ENCODE data around the gene SHISA6. TPM values are rescaled to one million over a fixed set of nuclear protein-coding genes. Genes with fewer than 3 reads are reported as not detected.

SHISA6 gene
- total RNA-seq, 3 donors from 2014 or later: 0.20 to 0.77 (median 0.73) TPM

DNA sequence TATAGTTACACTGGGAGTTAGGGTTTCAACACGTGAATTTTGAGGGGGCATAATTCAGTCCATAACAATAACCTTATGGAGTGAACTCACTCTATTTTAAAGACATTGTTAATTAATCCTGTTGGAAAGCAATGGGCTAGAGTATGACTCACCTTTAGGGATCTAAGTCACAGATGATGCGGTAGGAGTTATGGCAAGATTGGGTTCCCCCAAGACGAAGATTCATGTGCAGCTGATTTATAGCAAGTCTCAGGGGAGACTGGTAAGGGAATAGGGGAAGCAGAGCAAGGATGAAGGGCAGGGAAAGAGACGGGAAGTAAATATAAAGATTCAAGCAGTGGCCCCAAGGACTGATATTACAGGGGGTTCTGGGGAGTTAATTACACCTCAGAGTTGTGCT, 197.7 kb downstream of the SHISA6 start:
- no peak for DNase-seq
- ATAC-seq: no peak

GRCh38 chr17:11441004-11441403, 200.0 kb downstream of the SHISA6 start:
- Histone ChIP-seq H3K9me3 (no peaks in the 10 kb centered on the region), H3K36me3 (ENCODE audit: low read depth) (no peaks in the 10 kb centered on the region), H3K4me1 (ENCODE audit: low read depth) (no peaks in the 10 kb centered on the region), H3K4me3 (no peak overlapping the region)
- no peak for DNase-seq
- intact Hi-C loops (cut with DNase I, micrococcal nuclease): no loop called here
- no peak for ATAC-seq
- no peak for TF ChIP-seq CTCF (IDR thresholded peaks at IDR 0.05)

More for the DNA sequence above, 197.7 kb downstream of the SHISA6 start:
- H3K4me1 ChIP-seq (ENCODE audit: low read depth): no peaks in the 10 kb centered on the region
- TF ChIP-seq CTCF (IDR thresholded peaks at IDR 0.05): no peak
- intact Hi-C loops (cut with DNase I, micrococcal nuclease): no loop called here
- H3K9me3 ChIP-seq: no peaks in the 10 kb centered on the region
- H3K36me3 ChIP-seq (ENCODE audit: low read depth): no peaks in the 10 kb centered on the region
- H3K4me3 ChIP-seq: no peak overlapping the region

DNA sequence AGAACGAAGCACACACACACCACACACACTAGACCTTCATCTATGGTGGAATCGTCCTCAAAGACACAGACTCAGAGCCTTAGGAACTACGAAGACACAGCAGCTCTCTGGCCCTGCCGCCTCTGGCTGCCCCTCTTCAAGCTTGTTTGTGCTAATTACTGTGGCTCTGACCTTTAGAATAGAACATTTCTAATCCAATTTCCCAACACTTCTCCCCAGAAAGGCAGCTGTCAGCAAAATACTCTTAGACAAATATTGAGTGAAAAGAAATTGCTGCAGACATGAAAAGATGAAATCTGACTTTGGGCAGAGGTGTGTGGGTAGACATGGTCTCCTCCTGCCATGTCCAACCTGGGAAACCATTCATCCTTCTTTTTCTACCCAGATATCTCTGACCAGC, 205.3 kb downstream of the SHISA6 start:
- ATAC-seq: no peak

DNA sequence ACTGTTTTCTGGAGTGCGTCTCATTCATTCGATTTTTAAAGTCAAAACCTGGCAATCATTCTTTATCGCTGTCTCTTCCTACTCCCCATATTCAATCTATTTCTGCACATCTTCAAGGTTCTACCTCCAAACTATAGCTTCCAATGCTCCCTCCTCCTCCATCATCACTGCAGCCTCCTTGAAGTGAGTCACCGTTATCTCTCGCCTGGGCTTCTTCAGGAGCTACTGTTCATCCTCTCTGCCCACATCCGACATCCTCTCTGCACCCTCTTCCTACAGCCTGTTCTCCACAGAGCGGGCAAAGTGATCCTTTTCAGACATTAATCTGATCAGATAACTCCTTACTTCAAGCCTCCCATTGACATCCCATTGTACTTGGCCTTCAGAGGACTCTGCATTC, 213.1 kb downstream of the SHISA6 start:
- no peak for TF ChIP-seq CTCF (IDR thresholded peaks at IDR 0.05)
- no peaks in the 10 kb centered on the region for H3K36me3 ChIP-seq (ENCODE audit: low read depth)
- ATAC-seq: no peak
- H3K4me3 ChIP-seq: no peak overlapping the region
- H3K4me1 ChIP-seq (ENCODE audit: low read depth): no peaks in the 10 kb centered on the region
- no peak for DNase-seq
- intact Hi-C loops (cut with DNase I, micrococcal nuclease): no loop called here
- no peaks in the 10 kb centered on the region for H3K9me3 ChIP-seq

More for the DNA sequence above, 205.3 kb downstream of the SHISA6 start:
- no peak overlapping the region for H3K4me3 ChIP-seq
- no peaks in the 10 kb centered on the region for H3K4me1 ChIP-seq (ENCODE audit: low read depth)
- H3K36me3 ChIP-seq (ENCODE audit: low read depth): no peaks in the 10 kb centered on the region
- no peaks in the 10 kb centered on the region for H3K9me3 ChIP-seq
- no peak for TF ChIP-seq CTCF (IDR thresholded peaks at IDR 0.05)
- intact Hi-C loops (cut with DNase I, micrococcal nuclease): no loop called here
- no peak for DNase-seq

DNA sequence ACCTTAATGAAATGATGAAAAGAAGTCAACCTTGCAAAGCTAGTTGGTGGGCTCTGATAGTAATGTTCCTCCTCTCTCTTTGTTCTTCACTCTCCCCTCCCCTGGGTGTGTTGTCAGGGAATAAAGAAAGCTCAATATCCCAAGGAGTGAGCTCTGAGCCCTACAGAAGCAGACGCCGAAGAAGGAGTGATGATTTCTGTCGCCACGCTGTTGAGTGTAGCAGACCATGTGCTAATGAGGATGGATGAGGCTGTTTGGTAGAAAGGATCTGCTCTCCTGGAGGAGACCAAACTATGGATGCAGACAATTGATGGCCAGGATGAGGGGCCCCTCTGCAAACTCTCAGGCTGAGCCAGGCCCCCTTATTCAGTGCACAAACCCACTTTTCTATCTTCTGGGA, 217.3 kb downstream of the SHISA6 start:
- Histone ChIP-seq H3K9me3 (no peaks in the 10 kb centered on the region), H3K4me1 (ENCODE audit: low read depth) (no peaks in the 10 kb centered on the region), H3K36me3 (ENCODE audit: low read depth) (no peaks in the 10 kb centered on the region), H3K4me3 (no peak overlapping the region)
- TF ChIP-seq CTCF (IDR thresholded peaks at IDR 0.05): no peak
- DNase-seq (no peak), ATAC-seq (no peak)
- intact Hi-C loops (cut with DNase I, micrococcal nuclease): no loop called here

DNA sequence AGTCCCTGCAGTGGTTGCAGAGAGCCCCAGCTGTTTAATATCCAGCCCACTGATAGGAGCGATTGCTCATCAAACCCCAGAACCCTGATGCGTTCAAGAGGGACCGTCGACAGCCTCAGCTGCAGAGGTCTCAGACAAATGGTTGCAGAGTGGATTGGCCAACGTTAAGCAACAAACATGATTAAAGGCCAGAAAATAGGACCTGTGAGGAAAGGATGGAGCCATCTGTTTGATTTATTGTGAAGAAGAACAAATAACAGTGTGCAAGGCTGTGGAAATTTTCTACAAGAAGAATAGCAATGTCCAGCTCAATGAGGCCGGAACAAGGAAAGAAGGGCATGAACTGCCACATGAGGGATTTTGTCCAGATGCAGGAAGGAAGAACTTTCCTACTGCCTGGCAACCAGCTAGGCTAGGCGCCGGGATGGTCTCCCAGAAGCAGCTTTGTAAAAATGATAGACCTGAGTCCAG, 218.9 kb downstream of the SHISA6 start:
- no peaks in the 10 kb centered on the region for H3K4me1 ChIP-seq (ENCODE audit: low read depth)
- ATAC-seq (no peak), DNase-seq (no peak)
- no peaks in the 10 kb centered on the region for H3K9me3 ChIP-seq
- no peak for TF ChIP-seq CTCF (IDR thresholded peaks at IDR 0.05)
- H3K4me3 ChIP-seq: no peak overlapping the region
- H3K36me3 ChIP-seq (ENCODE audit: low read depth): no peaks in the 10 kb centered on the region
- intact Hi-C loops (cut with DNase I, micrococcal nuclease): no loop called here

All from mucosa of descending colon (tissue), 3 donors.